Measurements from ENCODE around the gene TCF7L2.
A peak's percentile ranks its signal among the peaks of the same experiment; 100 is the strongest.

Gene TCF7L2

DNA sequence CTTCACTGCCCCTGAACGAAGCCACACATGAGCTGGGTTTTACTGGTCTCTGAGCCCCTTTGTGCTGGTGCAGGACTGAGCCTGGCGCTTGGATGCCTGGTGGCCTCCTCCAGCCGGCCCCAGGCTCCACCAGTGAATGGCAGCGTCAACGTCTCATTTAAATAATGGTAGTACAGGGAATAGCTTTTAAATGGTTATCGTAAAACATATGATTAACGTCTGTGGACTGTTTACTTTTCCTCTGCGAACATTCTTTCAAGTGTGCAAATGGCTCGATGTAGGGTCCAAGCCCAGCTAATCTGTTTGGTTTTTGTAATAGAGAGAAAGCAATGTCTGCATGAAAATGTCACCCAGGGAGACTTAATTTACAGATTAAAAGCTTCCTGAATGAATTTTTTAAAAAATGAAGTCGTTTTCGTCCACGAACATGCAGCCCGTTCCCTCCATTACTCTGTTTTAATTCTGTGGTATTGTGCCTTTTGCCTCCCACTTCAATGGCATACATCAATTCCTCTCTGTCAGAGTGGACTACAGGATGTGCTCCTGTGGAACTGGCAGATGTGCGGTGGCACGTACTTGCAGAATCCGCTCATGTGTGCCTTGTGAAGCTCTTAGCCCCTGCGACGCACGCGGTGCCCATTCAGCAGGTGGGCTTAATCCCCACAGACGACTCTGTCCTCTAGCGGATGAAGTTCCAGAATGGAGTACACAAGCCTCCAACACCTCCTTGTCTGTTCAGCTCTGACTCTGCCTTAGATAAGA lies 192.7 kb downstream of the TCF7L2 start:
- no peak for DNase-seq (ENCODE audit: low read depth, low spot score)

- DNase-seq (ENCODE audit: low read depth, low spot score), result no peak
These were observed 194.5 kb downstream of the TCF7L2 start for GRCh38 chr10:113144576-113144975.

- no peak for DNase-seq (ENCODE audit: low read depth, low spot score)
These were observed 198.2 kb downstream of the TCF7L2 start for GRCh38 chr10:113148071-113148825.

GRCh38 chr10:113148901-113149300 lies 198.9 kb downstream of the TCF7L2 start:
- no peak for DNase-seq (ENCODE audit: low read depth, low spot score)

- no peak for DNase-seq (ENCODE audit: low read depth, low spot score)
These were observed 199.6 kb downstream of the TCF7L2 start for GRCh38 chr10:113149626-113150025.

DNA sequence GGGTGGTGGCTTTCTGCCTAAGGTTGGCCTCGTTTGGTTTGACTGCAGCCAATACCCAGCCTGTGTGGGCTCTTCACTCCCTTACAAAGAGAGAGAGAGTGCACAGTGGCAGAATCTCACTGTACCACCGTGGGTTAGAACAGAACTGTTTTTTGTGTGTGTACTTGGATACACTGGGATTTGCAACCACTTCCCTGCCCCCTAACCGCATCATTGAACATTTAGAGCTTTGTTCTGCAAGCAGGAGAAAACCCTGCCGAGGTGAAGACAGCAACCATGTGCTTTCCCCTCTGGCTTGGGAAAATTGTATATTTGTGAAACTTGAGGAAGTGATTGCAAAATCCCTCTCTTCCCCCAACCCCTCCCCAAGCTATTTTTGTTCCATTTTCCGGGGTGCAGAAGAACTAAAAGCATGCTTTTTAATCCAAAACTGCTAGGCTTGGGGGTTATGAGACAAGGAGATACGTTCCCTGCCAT lies 201.2 kb downstream of the TCF7L2 start:
- DNase-seq (ENCODE audit: low read depth, low spot score), result no peak

- DNase-seq (ENCODE audit: low read depth, low spot score), result no peak
These were observed 203.6 kb downstream of the TCF7L2 start for GRCh38 chr10:113153493-113154102.

DNA sequence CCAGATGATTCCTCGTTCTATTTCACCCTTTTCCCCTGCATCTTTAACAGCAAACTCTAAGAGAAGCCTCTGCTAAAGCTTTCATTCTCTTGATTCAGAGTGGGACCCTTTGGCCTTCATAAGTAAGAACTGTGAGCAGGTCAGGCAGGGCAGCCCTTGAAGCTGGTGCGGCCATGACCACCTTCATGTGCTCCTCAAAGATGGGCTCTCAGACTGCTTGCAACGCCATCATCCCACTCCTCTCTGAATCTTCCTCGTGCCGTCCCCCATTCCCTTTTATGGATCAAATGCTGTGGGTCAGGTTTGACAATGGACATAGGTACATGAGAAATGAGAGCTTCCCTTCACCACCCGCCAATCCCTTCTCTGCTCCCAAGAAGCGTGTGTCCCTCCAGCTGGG lies 207.4 kb downstream of the TCF7L2 start:
- no peak for DNase-seq (ENCODE audit: low read depth, low spot score)

GRCh38 chr10:113158183-113158582 lies 208.1 kb downstream of the TCF7L2 start:
- DNase-seq (ENCODE audit: low read depth, low spot score), result peak; percentile 32

DNA sequence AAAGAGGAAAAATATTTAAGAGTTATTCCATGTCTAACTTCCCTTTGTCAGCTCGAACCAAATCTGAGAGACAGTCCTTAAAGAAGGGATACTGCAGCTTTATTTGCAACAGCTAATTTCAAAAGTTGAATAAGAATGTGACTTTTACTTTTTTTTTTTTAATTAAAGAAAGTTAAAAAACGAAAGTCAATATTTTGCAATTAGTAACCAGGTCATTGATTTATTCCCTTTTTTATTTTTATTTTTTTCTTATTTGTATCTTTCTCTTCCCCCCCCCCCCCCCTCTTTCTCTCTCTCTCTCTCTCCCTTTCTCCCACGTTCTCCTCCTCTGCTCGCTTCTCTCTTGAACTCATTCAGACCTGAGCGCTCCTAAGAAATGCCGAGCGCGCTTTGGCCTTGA lies 209.5 kb downstream of the TCF7L2 start:
- no peak for DNase-seq (ENCODE audit: low read depth, low spot score)

DNA sequence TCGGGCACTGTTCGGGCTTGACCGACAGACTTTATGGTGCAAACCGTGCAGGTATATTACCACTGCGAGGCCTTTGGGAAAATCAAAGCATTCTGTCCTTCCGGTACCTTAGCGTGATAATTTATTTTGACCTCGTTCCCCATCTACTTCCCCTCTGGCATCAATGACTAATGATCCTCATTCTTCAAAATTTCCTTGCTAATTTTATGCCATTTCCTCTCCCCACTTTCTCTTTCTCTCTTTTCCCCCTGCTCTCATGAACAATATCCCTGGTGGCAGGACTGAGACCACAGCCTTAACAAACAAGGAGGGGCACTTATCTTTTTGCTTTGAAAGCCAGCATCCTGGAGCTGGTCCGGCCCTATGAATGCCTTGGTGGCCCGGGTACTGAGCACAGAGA lies 210.6 kb downstream of the TCF7L2 start:
- no peak for DNase-seq (ENCODE audit: low read depth, low spot score)

DNA sequence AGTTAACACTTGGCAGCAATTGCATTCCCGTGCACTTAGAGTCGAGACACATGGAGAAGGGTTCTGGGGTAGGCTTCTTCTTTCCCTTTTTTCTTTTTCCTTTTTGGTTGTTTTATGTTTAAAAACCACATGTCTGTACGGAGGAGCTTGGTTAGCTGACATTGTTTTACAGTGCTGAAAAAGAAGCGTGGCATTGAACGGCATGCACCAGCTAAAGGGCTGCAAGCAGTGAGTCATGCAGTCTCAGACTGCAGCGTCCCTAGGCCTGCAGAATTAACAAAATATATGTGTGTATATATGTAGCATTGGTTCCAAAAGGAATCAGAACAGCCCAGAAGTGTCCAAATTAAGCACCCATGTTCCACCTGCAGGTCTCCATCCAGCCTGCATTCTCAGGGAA lies 211.0 kb downstream of the TCF7L2 start:
- peak; percentile 73 for DNase-seq (ENCODE audit: low read depth, low spot score)

GRCh38 chr10:113162960-113163359 lies 212.9 kb downstream of the TCF7L2 start:
- no peak for DNase-seq (ENCODE audit: low read depth, low spot score)

GRCh38 chr10:113165673-113166072 lies 215.6 kb downstream of the TCF7L2 start:
- DNase-seq (ENCODE audit: low read depth, low spot score), result no peak

DNA sequence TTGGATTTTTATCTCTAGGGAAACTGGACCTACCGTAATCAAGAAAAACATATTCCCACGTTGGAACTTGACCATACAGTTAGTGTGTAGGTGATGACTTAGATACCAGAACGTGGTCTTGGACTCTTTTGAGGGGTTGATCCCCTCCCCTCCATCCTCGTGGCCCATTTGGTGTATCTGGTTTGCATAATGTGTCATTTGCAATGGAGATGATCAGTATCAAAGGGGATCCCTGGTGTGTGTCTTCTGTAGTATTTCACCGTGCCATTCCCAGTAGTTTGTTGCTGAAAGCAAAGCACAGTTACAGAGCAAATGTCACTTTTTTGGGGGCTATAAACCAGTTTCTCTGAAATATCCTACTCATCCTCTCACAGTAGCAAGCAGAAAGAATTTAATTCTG lies 217.7 kb downstream of the TCF7L2 start:
- DNase-seq (ENCODE audit: low read depth, low spot score), result no peak

GRCh38 chr10:113168584-113168983 lies 218.5 kb downstream of the TCF7L2 start:
- DNase-seq (ENCODE audit: low read depth, low spot score), result no peak

DNA sequence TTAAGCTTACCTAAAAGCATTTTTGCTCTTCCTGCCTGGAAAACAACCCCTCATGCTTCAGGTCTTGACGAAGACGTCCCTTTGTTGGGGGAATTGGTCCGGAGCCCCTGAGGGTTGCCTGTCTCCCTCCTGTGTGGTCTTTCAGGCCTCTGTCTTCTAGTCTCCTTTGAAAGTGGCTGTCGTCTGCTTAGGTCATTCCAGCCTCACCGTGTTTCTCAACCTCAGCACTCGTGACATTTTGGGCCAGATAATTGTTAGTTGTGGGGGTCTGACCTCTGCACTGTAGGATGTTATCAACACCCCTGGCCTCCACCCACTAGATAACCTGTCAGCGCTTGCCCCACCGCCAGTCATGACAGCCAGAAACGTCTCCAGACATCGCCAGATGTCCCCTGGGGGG lies 219.1 kb downstream of the TCF7L2 start:
- no peak for DNase-seq (ENCODE audit: low read depth, low spot score)

DNA sequence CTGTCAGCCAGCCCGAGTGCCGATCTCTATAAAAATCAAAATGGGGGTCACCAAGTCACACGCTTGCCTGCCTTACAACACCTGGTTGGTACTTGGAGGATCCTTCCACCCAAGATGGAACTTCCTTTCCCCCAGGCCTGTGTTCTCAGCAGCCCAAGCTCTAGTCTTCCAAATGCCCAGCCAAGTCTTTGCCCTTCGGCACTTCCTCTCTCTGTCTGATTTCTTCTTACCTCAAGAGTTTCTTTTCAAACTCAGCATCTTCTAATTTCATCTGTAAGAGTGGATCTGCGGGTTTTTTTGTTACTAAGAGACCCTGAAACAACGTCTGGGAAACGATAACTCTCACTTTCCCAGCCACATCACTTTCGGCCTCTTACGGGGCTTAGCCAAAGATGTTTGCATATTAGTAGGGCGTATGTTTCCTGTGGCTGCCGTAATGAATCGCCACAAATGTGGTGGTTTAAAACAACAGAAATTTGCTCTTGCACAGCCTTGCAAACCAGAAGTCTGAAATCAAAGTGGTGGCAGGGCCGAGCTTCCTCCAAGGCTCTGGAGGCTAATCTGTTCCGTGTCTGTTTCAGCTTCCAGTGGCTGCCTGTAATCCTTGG lies 219.9 kb downstream of the TCF7L2 start:
- no peak for DNase-seq (ENCODE audit: low read depth, low spot score)

DNA sequence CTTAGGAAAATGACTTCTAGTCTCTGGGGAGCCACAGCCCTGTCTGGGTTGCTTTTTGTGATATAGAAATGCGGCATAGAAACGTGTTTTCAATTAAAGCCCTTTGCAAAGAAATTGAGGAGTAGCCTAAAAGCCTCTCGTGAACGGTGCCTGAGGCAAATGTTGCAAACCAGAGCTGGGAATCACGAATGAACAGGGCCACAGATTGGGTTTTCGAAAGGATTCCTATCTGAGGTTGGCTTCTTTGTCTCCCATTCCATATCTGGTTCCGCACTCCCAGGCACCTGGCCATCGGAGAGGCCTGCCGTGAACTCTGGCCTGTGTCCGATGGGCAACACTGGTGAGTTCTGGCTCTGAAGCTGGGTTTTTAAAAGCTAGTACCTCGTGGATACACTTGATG lies 221.6 kb downstream of the TCF7L2 start:
- DNase-seq (ENCODE audit: low read depth, low spot score), result no peak

- DNase-seq (ENCODE audit: low read depth, low spot score), result no peak
These were observed 225.1 kb downstream of the TCF7L2 start for GRCh38 chr10:113175176-113175575.

- no peak for DNase-seq (ENCODE audit: low read depth, low spot score)
These were observed 226.0 kb downstream of the TCF7L2 start for GRCh38 chr10:113175756-113176651.

All from astrocyte of the hippocampus (primary cell).